Stimulated activated CD4-positive, alpha-beta T cell treated with anti-CD3 and anti-CD28 coated beads, Interleukin-12 subunit alpha, Interleukin-12 subunit beta, amount 100 ng/mL, for 4 hours (primary cell): ENCODE measurements around the gene OR4K14.
"Not testable (repeated sequence)": the region's sequence is repeated elsewhere in the genome, so short reads cannot be mapped to it uniquely, and the experiment has no call there.

ENCODE experiments used
- DNase-seq: peaks from one replicate; pipeline ENCODE4 v3.0.0-alpha.2; 2020

OR4K14 gene

GRCh38 chr14:20019257-20019865 lies at the start of gene OR4K14:
TSS of gene OR4K14 (minus strand) at chr14:20019307. CDS start at chr14:20015193, 4,114 bp downstream.
- no peak for DNase-seq

- DNase-seq, result no peak
Observed at GRCh38 chr14:20059745-20060144, 40.6 kb upstream of the OR4K14 start, which contains the start of gene OR4L1. TSS of gene OR4L1 (plus strand) at chr14:20060045. CDS start at chr14:20060045, 0 bp downstream.

- DNase-seq, result no peak
Observed at GRCh38 chr14:20048202-20048601, 29.1 kb upstream of the OR4K14 start.

- DNase-seq, result no peak
Observed at GRCh38 chr14:20044243-20044642, 25.1 kb upstream of the OR4K14 start.

- DNase-seq, result no peak
Observed at GRCh38 chr14:20035938-20036337, 16.8 kb upstream of the OR4K14 start, which contains the start of gene OR4K13. TSS of gene OR4K13 (minus strand) at chr14:20036038. CDS start at chr14:20034758, 1,280 bp downstream.

- DNase-seq, result no peak
Observed at GRCh38 chr14:20035449-20035848, 16.3 kb upstream of the OR4K14 start.

GRCh38 chr14:20031058-20031457 lies 12.0 kb upstream of the OR4K14 start:
- no peak for DNase-seq

- DNase-seq, result no peak
Observed at GRCh38 chr14:20008156-20008555, 11.0 kb downstream of the OR4K14 start.

- no peak for DNase-seq
Observed at GRCh38 chr14:20002319-20002718, 16.8 kb downstream of the OR4K14 start.

GRCh38 chr14:20001863-20002262 lies 17.2 kb downstream of the OR4K14 start, which contains the start of gene OR4Q2:
TSS of gene OR4Q2 (plus strand) at chr14:20002163.
- DNase-seq, result no peak

GRCh38 chr14:19993438-19993837 lies 25.7 kb downstream of the OR4K14 start:
- DNase-seq, result no peak

GRCh38 chr14:19975291-19975690 lies 43.8 kb downstream of the OR4K14 start, which contains the start of gene OR4K15:
TSS of gene OR4K15 (plus strand) at chr14:19975591. CDS start at chr14:19975591, 0 bp downstream.
- DNase-seq, result no peak

- DNase-seq, result no peak
Observed at GRCh38 chr14:19974844-19975243, 44.3 kb downstream of the OR4K14 start.

- DNase-seq, result not testable (repeated sequence)
Observed at GRCh38 chr14:19969735-19970134, 49.4 kb downstream of the OR4K14 start.
